H1 (cell line): ENCODE measurements around the gene ZNF423. TPM values are rescaled to one million over a fixed set of nuclear protein-coding genes. Genes with fewer than 3 reads are reported as not detected.

ENCODE experiments used
- CTCF ChIA-PET: fragments of 300-600 bp; sonication (Branson Sonifier 250); formaldehyde crosslinking; loops from one replicate; lab custom pipeline; 2021; ENCODE audit not compliant: partially characterized antibody; lab: Charles Lee
- POLR2A ChIA-PET: fragments of 300-600 bp; sonication (Branson Sonifier 250); formaldehyde crosslinking; loops from one replicate; lab custom pipeline; 2021; ENCODE audit warnings: inconsistent platforms; ENCODE audit not compliant: partially characterized antibody; lab: Charles Lee
- DNase-seq, 2 experiments: peaks; one replicate each; pipeline versions ENCODE4 v3.0.0 to v3.0.0-alpha.2; 2010 to 2022; ENCODE audit warnings: low spot score in 2 of 2, low read depth in 1 of 2, mixed read lengths in 1 of 2
- FAIRE-seq: peaks from 2 replicates; lab custom pipeline; 2011; peaks lifted over from hg19 to GRCh38; lab: Jason Lieb, UNC
- H2AFZ ChIP-seq: 2 replicates; pipeline ENCODE4 v1.8.1; 2012; ENCODE audit warnings: low read length, inconsistent platforms
- H2AK5ac ChIP-seq: 2 replicates; pipeline ENCODE4 v1.6.1; 2013; ENCODE audit warnings: low read depth, low read length
- H2BK120ac ChIP-seq: replicated peaks from 2 replicates; pipeline ENCODE3; 2013; ENCODE audit warnings: low read depth, low read length, inconsistent platforms
- H2BK12ac ChIP-seq: 2 replicates; pipeline ENCODE4 v1.6.1; 2013; ENCODE audit warnings: low read depth, low read length
- H2BK15ac ChIP-seq: 2 replicates; pipeline ENCODE4 v1.6.1; 2013; ENCODE audit warnings: low read length
- H2BK20ac ChIP-seq: 2 replicates; pipeline ENCODE4 v1.6.1; 2013; ENCODE audit warnings: low read length
- H2BK5ac ChIP-seq: 2 replicates; pipeline ENCODE4 v1.6.1; 2013; ENCODE audit warnings: low read depth, low read length
- H3K14ac ChIP-seq: 2 replicates; pipeline ENCODE4 v1.6.1; 2013; ENCODE audit warnings: inconsistent platforms; ENCODE audit not compliant: insufficient read length
- H3K18ac ChIP-seq: 2 replicates; pipeline ENCODE4 v1.6.1; 2013; ENCODE audit warnings: low read length; ENCODE audit errors: extremely low read depth
- H3K23ac ChIP-seq: 2 replicates; pipeline ENCODE4 v1.6.1; 2013; ENCODE audit warnings: inconsistent platforms; ENCODE audit not compliant: insufficient read length
- H3K23me2 ChIP-seq: 2 replicates; pipeline ENCODE4 v1.6.1; 2013; ENCODE audit warnings: low read depth, low read length
- H3K27ac ChIP-seq: 2 replicates; pipeline ENCODE4 v1.6.1; 2011; ENCODE audit warnings: low read depth, low read length, inconsistent platforms
- H3K27me3 ChIP-seq, 4 experiments: replicated peaks in 1 of 4; 1 replicate in 1 of 4; 2 replicates in 3 of 4; pipeline versions ENCODE4 v1.6.1 to v1.8.1; 2011 to 2013; ENCODE audit warnings: low read length in 3 of 4, mild to moderate bottlenecking in 3 of 4, inconsistent platforms in 2 of 4, mixed read lengths in 2 of 4, moderate library complexity in 1 of 4; ENCODE audit not compliant: control insufficient read depth in 3 of 4, insufficient read depth in 3 of 4; ENCODE audit errors: extremely low read depth in 1 of 4
- H3K36me3 ChIP-seq, 4 experiments: 2 replicates each; pipeline versions ENCODE4 v1.6.1 to v1.8.1; 2011 to 2013; ENCODE audit warnings: mild to moderate bottlenecking in 4 of 4, low read length in 3 of 4, moderate library complexity in 2 of 4, control low read depth in 1 of 4, inconsistent platforms in 1 of 4; ENCODE audit not compliant: insufficient read depth in 4 of 4, control insufficient read depth in 2 of 4
- H3K4ac ChIP-seq: replicated peaks from 2 replicates; pipeline ENCODE3; 2013; ENCODE audit warnings: low read length, low read depth, mixed read lengths, inconsistent platforms; ENCODE audit not compliant: insufficient read length
- H3K4me1 ChIP-seq, 4 experiments: replicated peaks in 1 of 4; 1 replicate in 1 of 4; 2 replicates in 3 of 4; pipeline versions ENCODE4 v1.6.1 to v1.8.1; 2011 to 2013; ENCODE audit warnings: low read length in 3 of 4, inconsistent platforms in 2 of 4, mixed read lengths in 1 of 4; ENCODE audit not compliant: insufficient read depth in 4 of 4, control insufficient read depth in 3 of 4
- H3K4me2 ChIP-seq, 2 experiments: 2 replicates each; pipeline versions ENCODE4 v1.6.1 to v1.8.1; 2011 to 2013; ENCODE audit warnings: low read depth in 2 of 2, low read length in 2 of 2, control low read depth in 1 of 2, inconsistent platforms in 1 of 2, mild to moderate bottlenecking in 1 of 2; ENCODE audit not compliant: insufficient read depth in 1 of 2
- H3K4me3 ChIP-seq, 4 experiments: fragments of 200-600, 300-600 bp in 1 of 4; sonication (generic), shearing (Covaris generic), sonication (Bioruptor Twin) in 1 of 4; 2 replicates each; pipeline versions ENCODE4 v1.5.1 to v1.8.1; 2011 to 2016; ENCODE audit warnings: low read length in 4 of 4, low read depth in 3 of 4, control low read depth in 2 of 4, inconsistent platforms in 2 of 4, mild to moderate bottlenecking in 2 of 4, mixed read lengths in 1 of 4, moderate library complexity in 1 of 4; ENCODE audit not compliant: insufficient read depth in 2 of 4; ENCODE audit errors: extremely low read depth in 1 of 4
- H3K56ac ChIP-seq: replicated peaks from 2 replicates; pipeline ENCODE3; 2013; ENCODE audit warnings: low read depth, mild to moderate bottlenecking, mixed read lengths, low read length, inconsistent platforms; ENCODE audit not compliant: insufficient read length
- H3K79me1 ChIP-seq: 2 replicates; pipeline ENCODE4 v1.6.1; 2013; ENCODE audit warnings: low read depth, low read length, control low read depth
- H3K79me2 ChIP-seq, 2 experiments: 2 replicates each; pipeline versions ENCODE4 v1.6.1 to v1.8.1; 2012 to 2013; ENCODE audit warnings: low read length in 2 of 2, mild to moderate bottlenecking in 2 of 2, inconsistent platforms in 1 of 2; ENCODE audit not compliant: insufficient read depth in 2 of 2, control insufficient read depth in 1 of 2
- H3K9ac ChIP-seq, 4 experiments: replicated peaks in 1 of 4; 1 replicate in 1 of 4; 2 replicates in 3 of 4; pipeline versions ENCODE4 v1.6.1 to v1.8.1; 2011 to 2013; ENCODE audit warnings: low read depth in 3 of 4, low read length in 3 of 4, control low read depth in 2 of 4, mild to moderate bottlenecking in 2 of 4, moderate library complexity in 2 of 4, inconsistent platforms in 1 of 4; ENCODE audit errors: extremely low read depth in 1 of 4
- H3K9me3 ChIP-seq, 2 experiments: 2 replicates each; pipeline versions ENCODE4 v1.6.1 to v1.8.1; 2012 to 2013; ENCODE audit warnings: mild to moderate bottlenecking in 2 of 2, moderate library complexity in 2 of 2, control low read depth in 1 of 2, inconsistent platforms in 1 of 2, low read depth in 1 of 2, low read length in 1 of 2, mixed read lengths in 1 of 2; ENCODE audit not compliant: insufficient read depth in 2 of 2
- H4K20me1 ChIP-seq, 2 experiments: replicated peaks in 1 of 2; 2 replicates each; pipeline versions ENCODE3 to v1.8.1; 2011 to 2013; ENCODE audit warnings: inconsistent platforms in 2 of 2, low read length in 2 of 2, mild to moderate bottlenecking in 1 of 2; ENCODE audit not compliant: insufficient read depth in 2 of 2, control insufficient read depth in 1 of 2
- H4K5ac ChIP-seq: 2 replicates; pipeline ENCODE4 v1.6.1; 2013; ENCODE audit warnings: low read length, low read depth, mixed read lengths, inconsistent platforms; ENCODE audit not compliant: insufficient read length
- H4K8ac ChIP-seq: 2 replicates; pipeline ENCODE4 v1.8.0; 2013; ENCODE audit warnings: mild to moderate bottlenecking, moderate library complexity, low read length, inconsistent platforms; ENCODE audit not compliant: insufficient read depth; ENCODE audit errors: extremely low read depth
- H4K91ac ChIP-seq: replicated peaks from 2 replicates; pipeline ENCODE3; 2013; ENCODE audit warnings: low read length, mixed read lengths, inconsistent platforms; ENCODE audit not compliant: insufficient read length
- ATF2 ChIP-seq: IDR thresholded peaks from 2 replicates; pipeline ENCODE4 v1.6.1; 2012; ENCODE audit warnings: low read length, inconsistent platforms
- SP2 ChIP-seq: IDR thresholded peaks from 2 replicates; pipeline ENCODE4 v1.6.1; 2012; ENCODE audit warnings: mild to moderate bottlenecking, low read length, inconsistent platforms
- YY1 ChIP-seq: IDR thresholded peaks from 2 replicates; pipeline ENCODE4 v1.6.1; 2011; ENCODE audit warnings: low read depth, mild to moderate bottlenecking, low read length
- ZNF274 ChIP-seq: IDR thresholded peaks from 2 replicates; pipeline ENCODE4 v1.7.0; 2012; ENCODE audit warnings: low read length, borderline replicate concordance; ENCODE audit errors: extremely low read depth
- WGBS, 2 experiments: shearing (Covaris generic) in 1 of 2; methylation state at CpG; one replicate each; pipeline versions ENCODE4 v1.1.6 to v1.1.7; 2013 to 2015; ENCODE audit warnings: low lambda C conversion rate in 2 of 2, mixed read lengths in 2 of 2, inconsistent platforms in 1 of 2, low coverage in 1 of 2, missing lambda C conversion rate in 1 of 2; ENCODE audit not compliant: insufficient replicate concordance in 2 of 2, insufficient coverage in 1 of 2, insufficient read length in 1 of 2; ENCODE audit errors: extremely low coverage in 1 of 2, missing lambda C conversion rate in 1 of 2; 5-methylcytosine and 5-hydroxymethylcytosine counted together
- polyA plus RNA-seq, 7 experiments: library from polyadenylated mRNA; depleted of rRNA in 3 of 7; stranded (reverse) in 5 of 7; unstranded in 2 of 7; fragments of >200 nt in 5 of 7; fragments of 200-250 nt in 2 of 7; gene quantifications; 1 replicate in 5 of 7; 2 replicates in 1 of 7; 4 replicates in 1 of 7; pipeline versions ENCODE4 v1.2.1 to v1.2.3, GENCODE V29; 2011 to 2013; ENCODE audit warnings: missing spikeins in 2 of 7, mixed read lengths in 2 of 7
- total RNA-seq: library from RNA; stranded (reverse); fragmentation: NEBNext Ultra II Directional; extraction: Animal tissue kit (Norgen Biotek cat#: 25700); gene quantifications from 2 replicates; pipeline ENCODE4 v1.2.1, GENCODE V29; 2021

Gene ZNF423
- total and polyA plus RNA-seq, 2 of the 8 experiments (the other 6 are each of a cell fraction or from before 2014, with no cell fraction given) = 38.2 to 52.3 TPM

- H3K56ac ChIP-seq = no peak overlapping the region
- ChIA-PET CTCF (interaction anchor here (1.1 to 1.8 kb wide), 5 partner anchors 12 to 100 kb away, joined by 3 to 5 read pairs (median 4); no protein-coding TSS in a partner anchor), POLR2A (no interaction called here)
- no peak overlapping the region for H3K14ac ChIP-seq
- no peak overlapping the region for H2BK12ac ChIP-seq
- no peak overlapping the region for H2AK5ac ChIP-seq
- no peak overlapping the region for H3K18ac ChIP-seq
- no peak overlapping the region for H3K23ac ChIP-seq
- H3K9ac ChIP-seq = no peak overlapping the region
- peaks cover 0 to 1% (median 0%) of the 10 kb centered on the region in 4 experiments; a peak in 3 of 7 replicates for H3K4me1 ChIP-seq
- H3K27ac ChIP-seq = no peak overlapping the region
- no peaks in the 10 kb centered on the region for H3K9me3 ChIP-seq
- H3K4me3 ChIP-seq = no peak overlapping the region
- TF ChIP-seq YY1 (no peak), ATF2 (no peak), SP2 (no peak), ZNF274 (no peak)
- no peaks in the 10 kb centered on the region for H4K20me1 ChIP-seq
- no peak overlapping the region for H2BK15ac ChIP-seq
- peaks cover 3% of the 10 kb centered on the region; the same call in 1 of the 2 replicates for H3K23me2 ChIP-seq
- no peaks in the 10 kb centered on the region for H3K79me2 ChIP-seq
- FAIRE-seq = no peak
- H2AFZ ChIP-seq = no peak overlapping the region
- DNase-seq = peak in 1 of 2 experiments; percentile 35
- whole genome bisulfite sequencing, 2 experiments = 85% methylated on average over 13 of the region's 13 CpGs; no CpG with 5 or more reads in 1 of the 2 experiments
- no peaks in the 10 kb centered on the region for H3K79me1 ChIP-seq
- no peak overlapping the region for H4K91ac ChIP-seq
- no peaks in the 10 kb centered on the region for H3K36me3 ChIP-seq
- no peak overlapping the region for H3K4me2 ChIP-seq
- H4K8ac ChIP-seq = no peak overlapping the region
- no peak overlapping the region for H4K5ac ChIP-seq
- H3K27me3 ChIP-seq = peaks cover 0 to 15% (median 12%) of the 10 kb centered on the region in 4 experiments; a peak in 4 of 7 replicates
- no peak overlapping the region for H2BK5ac ChIP-seq
- H2BK120ac ChIP-seq = no peak overlapping the region
- H3K4ac ChIP-seq = no peak overlapping the region
- no peak overlapping the region for H2BK20ac ChIP-seq
Observed at GRCh38 chr16:49469930-49470451, 385.9 kb downstream of the ZNF423 start.
